Bronchial epithelial cell (primary cell): Measurements from ENCODE around the gene DLGAP4. TPM values are rescaled to one million over a fixed set of nuclear protein-coding genes. Genes with fewer than 3 reads are reported as not detected.

ENCODE experiments used
- DNase-seq: peaks from one replicate; pipeline ENCODE4 v3.0.0-alpha.2; 2010; ENCODE audit warnings: low read depth
- FAIRE-seq: peaks from 2 replicates; lab custom pipeline; 2011; peaks lifted over from hg19 to GRCh38; lab: Jason Lieb, UNC
- H3K27me3 ChIP-seq: 2 replicates; pipeline ENCODE4 v1.5.1; 2011; ENCODE audit warnings: low read length; ENCODE audit not compliant: control insufficient read depth, insufficient read depth
- H3K36me3 ChIP-seq: 2 replicates; pipeline ENCODE4 v1.5.1; 2011; ENCODE audit warnings: low read length; ENCODE audit not compliant: control insufficient read depth, insufficient read depth
- H3K4me3 ChIP-seq: 2 replicates; pipeline ENCODE4 v1.5.1; 2011; ENCODE audit warnings: mild to moderate bottlenecking, low read depth, low read length, control low read depth
- CTCF ChIP-seq: IDR thresholded peaks from 2 replicates; pipeline ENCODE4 v1.5.1; 2011; ENCODE audit warnings: mild to moderate bottlenecking, moderate library complexity, low read length, control low read depth, inconsistent platforms; ENCODE audit not compliant: insufficient read depth, severe bottlenecking
- total RNA-seq: library from RNA; depleted of rRNA; stranded (reverse); fragments of >200 nt; gene quantifications from 2 replicates; pipeline ENCODE4 v1.2.1, GENCODE V29; 2014

DLGAP4 gene
- total RNA-seq, 1 donor from 2014 or later: 5.5 TPM

- DNase-seq: no peak
- TF ChIP-seq CTCF: no peak
- FAIRE-seq: no peak
- H3K4me3 ChIP-seq: no peak overlapping the region
- H3K27me3 ChIP-seq: no peaks in the 10 kb centered on the region
- H3K36me3 ChIP-seq: no peaks in the 10 kb centered on the region
Observed at GRCh38 chr20:36392989-36393388, 86.8 kb downstream of the DLGAP4 start.

- FAIRE-seq: no peak
Observed at GRCh38 chr20:36394340-36394965, 88.3 kb downstream of the DLGAP4 start.

GRCh38 chr20:36396340-36396739 lies 90.2 kb downstream of the DLGAP4 start:
- TF ChIP-seq CTCF: no peak
- H3K36me3 ChIP-seq: no peaks in the 10 kb centered on the region
- H3K27me3 ChIP-seq: peaks cover 2% of the 10 kb centered on the region
- FAIRE-seq (peak; percentile 99), DNase-seq (no peak)
- no peak overlapping the region for H3K4me3 ChIP-seq

More at GRCh38 chr20:36394340-36394965, 88.3 kb downstream of the DLGAP4 start:
- Histone ChIP-seq H3K27me3 (no peaks in the 10 kb centered on the region), H3K36me3 (no peaks in the 10 kb centered on the region), H3K4me3 (no peak overlapping the region)
- no peak for TF ChIP-seq CTCF
- peak; percentile 23 for DNase-seq

- Histone ChIP-seq H3K4me3 (no peak overlapping the region), H3K27me3 (peaks cover 2% of the 10 kb centered on the region), H3K36me3 (no peaks in the 10 kb centered on the region)
- DNase-seq (no peak), FAIRE-seq (no peak)
- TF ChIP-seq CTCF: no peak
Observed at GRCh38 chr20:36396847-36397630, 90.9 kb downstream of the DLGAP4 start.

GRCh38 chr20:36398515-36398914 lies 92.4 kb downstream of the DLGAP4 start:
- FAIRE-seq: no peak
- Histone ChIP-seq H3K4me3 (no peak overlapping the region), H3K27me3 (peaks cover 2% of the 10 kb centered on the region), H3K36me3 (no peaks in the 10 kb centered on the region)
- no peak for TF ChIP-seq CTCF
- DNase-seq: no peak
